Ishikawa (cell line): ENCODE measurements around the gene C19orf38.

Experiments used
- CEBPB ChIP-seq: IDR thresholded peaks from 2 replicates; pipeline ENCODE4 v1.6.1; 2012
- CREB1 ChIP-seq: IDR thresholded peaks from 2 replicates; pipeline ENCODE4 v1.6.1; 2012; ENCODE audit warnings: low read depth
- EGR1 ChIP-seq: IDR thresholded peaks from 2 replicates; pipeline ENCODE4 v1.6.1; 2012
- EP300 ChIP-seq: IDR thresholded peaks from 2 replicates; pipeline ENCODE4 v1.6.1; 2012; ENCODE audit warnings: borderline replicate concordance
- FOXM1 ChIP-seq: IDR thresholded peaks from 2 replicates; pipeline ENCODE4 v1.6.1; 2012; ENCODE audit warnings: low read depth, borderline replicate concordance
- MAX ChIP-seq: IDR thresholded peaks from 2 replicates; pipeline ENCODE4 v1.6.1; 2012
- NFIC ChIP-seq: IDR thresholded peaks from 2 replicates; pipeline ENCODE4 v1.6.1; 2012
- RAD21 ChIP-seq: IDR thresholded peaks from 2 replicates; pipeline ENCODE4 v1.6.1; 2012; ENCODE audit warnings: low read depth
- REST ChIP-seq: IDR thresholded peaks from 2 replicates; pipeline ENCODE4 v1.6.1; 2012; ENCODE audit warnings: low read depth, mild to moderate bottlenecking
- TAF1 ChIP-seq: IDR thresholded peaks from 2 replicates; pipeline ENCODE4 v1.6.1; 2012; ENCODE audit warnings: low read depth, mild to moderate bottlenecking
- TCF12 ChIP-seq: IDR thresholded peaks from 2 replicates; pipeline ENCODE4 v1.6.1; 2012; ENCODE audit warnings: low read depth
- TEAD4 ChIP-seq: IDR thresholded peaks from 2 replicates; pipeline ENCODE4 v1.6.1; 2012
- USF1 ChIP-seq: IDR thresholded peaks from 2 replicates; pipeline ENCODE4 v1.6.1; 2012
- YY1 ChIP-seq: IDR thresholded peaks from 2 replicates; pipeline ENCODE4 v1.6.1; 2012; ENCODE audit warnings: low read depth
- ZBTB7A ChIP-seq: IDR thresholded peaks from 2 replicates; pipeline ENCODE4 v1.6.1; 2012; ENCODE audit warnings: low read depth

Gene C19orf38

GRCh38 chr19:10838377-10838776, 9.8 kb upstream of the C19orf38 start:
- TF ChIP-seq USF1 (no peak), ZBTB7A (no peak), TAF1 (no peak)

DNA sequence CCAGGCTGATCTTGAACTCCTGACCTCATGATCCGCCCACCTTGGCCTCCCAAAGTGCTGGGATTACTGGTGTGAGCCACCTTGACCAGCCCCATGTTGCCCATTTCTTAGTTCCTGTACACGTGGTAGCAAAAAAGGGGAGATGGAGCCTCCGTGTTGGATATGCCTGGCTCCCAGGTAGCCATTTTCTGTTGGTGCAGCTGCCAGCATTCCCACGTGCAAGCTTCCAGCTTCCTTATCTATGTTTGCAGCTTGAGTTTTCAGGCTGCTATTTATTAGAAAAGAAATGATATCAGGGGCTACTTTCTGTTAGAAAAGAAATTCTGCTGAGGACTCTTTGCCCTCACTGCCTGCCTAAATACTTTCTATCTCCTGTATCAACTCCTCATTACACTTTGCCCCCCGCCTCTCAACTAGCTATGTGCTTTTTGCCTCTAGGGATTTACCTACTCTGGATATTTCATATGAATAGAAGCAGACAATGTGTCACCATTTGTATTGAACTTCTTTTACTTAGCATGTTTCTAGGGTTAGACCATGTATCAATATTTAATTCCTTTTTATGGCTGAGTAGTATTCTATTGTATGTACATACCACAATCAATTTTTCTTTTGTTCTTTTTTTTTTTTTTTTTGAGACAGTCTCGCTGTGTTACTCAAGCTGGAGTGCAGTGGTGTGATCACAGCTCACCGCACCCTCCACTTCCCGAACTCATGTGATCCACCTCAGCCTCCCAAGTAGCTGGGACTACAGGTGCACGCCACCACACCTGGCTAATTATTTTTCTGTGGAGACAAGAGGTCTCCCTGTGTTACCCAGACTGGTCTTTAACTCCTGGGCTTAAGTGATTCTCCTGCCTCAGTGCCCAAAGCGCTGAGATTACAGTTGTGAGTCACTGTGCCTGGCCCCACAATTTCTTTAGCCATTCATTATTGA, 8.8 kb upstream of the C19orf38 start:
- TF ChIP-seq TEAD4 (no peak), NFIC (no peak), CEBPB (no peak), YY1 (no peak), FOXM1 (no peak), EGR1 (no peak), USF1 (no peak), MAX (no peak)

DNA sequence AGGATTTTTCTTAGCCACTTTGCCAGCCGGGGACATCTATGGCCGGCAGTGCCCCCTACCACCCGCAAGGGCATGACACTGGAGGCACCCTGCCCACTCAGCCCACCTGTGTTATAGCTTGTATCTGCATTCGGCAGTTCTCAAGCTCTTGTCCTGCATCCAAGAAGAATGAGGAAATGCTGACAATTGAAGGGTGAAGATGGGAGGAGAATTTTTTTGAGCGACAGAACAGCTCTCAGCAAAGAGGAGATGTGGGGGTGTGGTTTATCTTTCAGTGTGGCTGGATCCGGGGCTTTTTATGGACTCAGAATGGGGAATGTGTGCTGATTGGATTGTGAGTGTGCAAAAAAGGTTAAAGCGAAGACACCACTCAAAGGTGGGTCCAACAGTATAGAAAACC, 5.4 kb upstream of the C19orf38 start:
- TF ChIP-seq TAF1 (no peak), ZBTB7A (no peak), USF1 (no peak), NFIC (no peak), YY1 (no peak), TCF12 (no peak), REST (no peak), CEBPB (no peak), MAX (no peak), FOXM1 (no peak), EP300 (no peak), EGR1 (no peak), CREB1 (no peak)

DNA sequence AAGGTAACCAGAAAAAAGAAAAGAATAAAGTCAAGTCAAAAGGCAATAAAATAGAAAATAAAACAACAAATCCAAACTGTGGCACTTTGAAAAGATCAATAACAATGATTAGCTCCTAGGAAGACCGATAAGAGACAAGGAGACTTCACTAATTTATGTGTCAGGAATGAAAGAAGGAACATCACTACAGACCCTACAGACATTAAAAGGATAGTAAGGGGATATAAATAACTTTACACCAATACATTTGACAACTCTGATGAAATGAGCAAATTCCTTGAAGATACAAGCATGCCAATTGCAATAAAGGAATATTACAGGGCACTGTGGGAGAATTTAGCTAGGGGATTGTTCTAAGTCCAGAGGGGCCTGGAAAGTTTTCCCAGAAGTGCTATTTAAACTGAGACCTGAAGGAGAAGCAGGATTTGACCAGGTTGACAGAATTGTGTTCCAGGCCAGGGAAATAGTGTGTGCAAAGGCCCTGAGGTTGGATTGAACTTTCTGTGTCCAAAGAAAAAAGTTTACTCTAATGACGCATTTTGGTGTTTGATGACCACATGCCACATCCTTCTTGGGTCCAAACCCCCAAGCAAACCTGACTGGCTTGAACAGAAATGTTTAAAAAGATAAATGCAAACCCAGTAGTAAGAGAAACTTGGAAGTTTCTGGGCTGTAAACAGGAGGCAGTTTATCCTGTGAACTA, 1.6 kb upstream of the C19orf38 start:
- TF ChIP-seq FOXM1 (no peak), EP300 (no peak), TAF1 (no peak), TEAD4 (no peak), REST (no peak), YY1 (no peak), NFIC (no peak), EGR1 (no peak), CEBPB (no peak), TCF12 (no peak), RAD21 (no peak), CREB1 (no peak), USF1 (no peak), MAX (no peak), ZBTB7A (no peak)

GRCh38 chr19:10850631-10851030, 2.4 kb downstream of the C19orf38 start:
- TF ChIP-seq RAD21 (no peak), CREB1 (no peak), TEAD4 (no peak), USF1 (no peak), NFIC (no peak), EP300 (no peak)
